Activated CD4-positive, CD25-positive, alpha-beta regulatory T cell treated with anti-CD3 and anti-CD28 coated beads, Interleukin-2, amount 50 U/mL, for 24 hours (primary cell): ENCODE data around the gene OGFOD2.
"Not testable (repeated sequence)": the region's sequence is repeated elsewhere in the genome, so short reads cannot be mapped to it uniquely, and the experiment has no call there.

Experiments used
- ATAC-seq, 2 donors: fragments of 150-1000 bp; cut with Tn5 transposase; one replicate each; pipeline ENCODE4 v1.10.0; 2021; ENCODE audit warnings: mild to moderate bottlenecking in 1 of 2, moderate library complexity in 1 of 2

Gene OGFOD2

DNA sequence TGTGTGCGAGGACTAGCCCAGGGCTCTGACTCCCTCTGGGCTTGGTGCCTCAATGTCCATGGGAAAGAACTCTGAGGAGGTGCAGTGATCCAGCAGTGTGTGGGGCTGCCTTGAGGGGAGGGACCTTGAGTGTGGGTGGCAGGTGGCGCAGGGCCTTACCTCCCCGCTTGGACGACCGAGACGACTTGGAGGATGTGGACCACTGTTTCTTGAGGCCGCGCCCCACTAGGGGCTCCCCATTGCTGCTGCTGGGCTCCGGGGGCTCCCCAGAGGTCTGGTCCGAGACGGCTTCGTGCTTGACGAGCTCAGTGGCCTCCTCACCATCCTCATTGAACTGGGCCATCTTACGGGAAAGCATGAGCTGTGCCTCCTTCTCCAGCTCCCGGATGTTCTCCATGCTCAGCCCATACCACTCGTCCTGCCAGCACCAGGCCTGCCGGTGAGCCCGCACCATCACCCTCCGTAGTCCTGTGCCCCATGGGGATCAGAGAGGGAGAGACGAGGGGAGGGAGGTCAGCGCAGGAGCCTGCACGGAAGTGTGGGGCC, 30.1 kb downstream of the OGFOD2 start:
- no peak for ATAC-seq

DNA sequence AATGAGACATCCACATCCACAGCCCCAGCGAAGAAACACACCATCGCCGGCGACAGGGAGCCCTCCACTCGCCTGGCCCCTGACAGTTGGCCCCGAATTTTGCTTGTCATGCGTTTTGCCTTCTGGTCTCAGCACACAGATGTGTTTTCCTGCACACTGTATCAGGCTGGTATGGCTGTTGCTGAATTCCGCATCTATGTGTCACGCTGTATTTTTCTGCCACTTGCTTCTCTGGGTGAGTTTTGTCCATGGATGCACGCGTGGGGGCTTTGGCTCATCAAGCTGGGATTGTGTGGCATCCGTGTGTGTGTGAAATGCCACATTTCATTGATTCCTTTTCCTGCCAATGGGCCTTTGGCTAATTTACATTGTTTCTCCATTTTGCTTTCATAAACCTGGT, 31.9 kb downstream of the OGFOD2 start:
- ATAC-seq: no peak

- ATAC-seq: no peak
Observed at GRCh38 chr12:123010110-123010509, 35.1 kb downstream of the OGFOD2 start.

GRCh38 chr12:123010681-123011080, 35.6 kb downstream of the OGFOD2 start:
- no peak for ATAC-seq

- ATAC-seq: no peak
Observed at GRCh38 chr12:123011701-123012100, 36.7 kb downstream of the OGFOD2 start.

DNA sequence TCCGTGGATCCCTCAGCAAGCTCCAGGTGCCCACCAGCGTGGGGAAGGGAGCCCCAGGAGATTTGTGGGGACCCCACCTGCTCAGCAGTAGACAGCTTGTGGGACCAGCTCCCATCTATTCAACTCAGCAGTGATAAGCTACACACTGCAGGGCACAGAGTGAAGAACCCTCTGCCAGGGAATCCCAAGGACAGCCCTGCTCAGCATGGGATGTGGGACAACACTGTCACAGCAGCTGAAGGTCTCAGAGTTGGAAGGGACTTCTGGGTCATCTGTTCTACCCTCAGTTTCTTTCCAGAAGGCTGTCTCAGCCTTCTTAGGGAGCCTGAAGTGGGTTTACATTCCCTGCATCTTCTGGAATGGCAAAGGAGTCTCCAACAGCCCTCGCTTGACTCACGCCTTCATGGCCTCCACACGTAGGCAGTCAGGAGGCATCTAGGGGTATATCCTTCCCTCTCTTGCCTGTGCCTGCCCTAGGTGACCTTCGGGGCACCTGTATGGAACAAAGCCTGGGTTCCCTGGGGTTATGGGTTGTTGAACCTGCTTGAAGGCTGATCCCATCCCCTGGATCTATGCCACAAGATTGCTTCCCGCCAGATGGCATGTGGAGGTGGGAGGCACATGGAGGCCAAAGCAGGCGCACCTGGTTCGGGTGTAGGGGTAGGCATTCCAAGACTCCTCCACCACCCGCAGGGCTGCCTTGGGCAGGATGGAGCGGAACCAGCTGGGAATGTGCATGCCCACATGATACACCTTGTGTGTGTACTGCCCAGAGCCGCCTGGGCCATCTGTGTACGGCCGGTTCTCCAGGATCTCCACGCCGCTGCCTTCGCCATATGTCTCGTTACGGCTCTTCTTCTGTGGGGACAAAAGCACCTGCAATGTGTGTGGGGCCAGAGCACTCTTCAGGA, 38.4 kb downstream of the OGFOD2 start:
- no peak for ATAC-seq

GRCh38 chr12:123014473-123014872, 39.4 kb downstream of the OGFOD2 start:
- not testable (repeated sequence) for ATAC-seq

DNA sequence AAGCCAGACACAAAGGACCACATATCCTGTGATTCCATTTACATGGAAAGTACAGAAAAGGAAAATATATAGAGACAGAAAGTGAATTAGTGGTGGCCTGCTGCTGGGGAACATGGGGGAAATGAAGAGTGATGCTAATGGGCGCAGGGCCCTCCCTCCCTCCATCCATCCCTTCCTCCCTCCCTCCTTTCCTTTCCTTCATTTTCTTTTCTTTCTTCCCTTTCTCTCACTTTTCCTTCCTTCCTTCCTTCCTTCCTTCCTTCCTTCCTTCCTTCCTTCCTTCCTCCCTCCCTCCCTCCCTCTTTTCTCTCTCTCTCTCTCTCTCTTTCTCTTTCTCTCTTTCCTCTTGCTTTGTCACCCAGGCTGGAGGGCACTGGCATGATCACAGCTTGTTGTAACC, 42.7 kb downstream of the OGFOD2 start:
- ATAC-seq: no peak

DNA sequence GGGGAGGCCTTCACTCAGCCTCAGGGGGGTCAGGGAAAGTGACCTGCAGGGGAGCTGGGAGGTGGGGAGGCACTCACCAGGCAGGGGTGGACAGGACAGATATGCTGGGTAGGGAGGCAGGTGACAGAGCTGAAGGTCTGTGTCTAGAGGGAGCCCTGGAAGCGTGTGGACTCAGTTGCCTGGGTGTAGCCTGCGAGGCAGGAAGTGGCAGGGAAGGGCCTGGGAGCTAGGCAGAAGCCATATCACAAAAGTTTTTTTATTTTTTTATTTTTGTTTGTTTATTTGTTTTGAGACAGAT, 44.7 kb downstream of the OGFOD2 start:
- ATAC-seq: no peak

DNA sequence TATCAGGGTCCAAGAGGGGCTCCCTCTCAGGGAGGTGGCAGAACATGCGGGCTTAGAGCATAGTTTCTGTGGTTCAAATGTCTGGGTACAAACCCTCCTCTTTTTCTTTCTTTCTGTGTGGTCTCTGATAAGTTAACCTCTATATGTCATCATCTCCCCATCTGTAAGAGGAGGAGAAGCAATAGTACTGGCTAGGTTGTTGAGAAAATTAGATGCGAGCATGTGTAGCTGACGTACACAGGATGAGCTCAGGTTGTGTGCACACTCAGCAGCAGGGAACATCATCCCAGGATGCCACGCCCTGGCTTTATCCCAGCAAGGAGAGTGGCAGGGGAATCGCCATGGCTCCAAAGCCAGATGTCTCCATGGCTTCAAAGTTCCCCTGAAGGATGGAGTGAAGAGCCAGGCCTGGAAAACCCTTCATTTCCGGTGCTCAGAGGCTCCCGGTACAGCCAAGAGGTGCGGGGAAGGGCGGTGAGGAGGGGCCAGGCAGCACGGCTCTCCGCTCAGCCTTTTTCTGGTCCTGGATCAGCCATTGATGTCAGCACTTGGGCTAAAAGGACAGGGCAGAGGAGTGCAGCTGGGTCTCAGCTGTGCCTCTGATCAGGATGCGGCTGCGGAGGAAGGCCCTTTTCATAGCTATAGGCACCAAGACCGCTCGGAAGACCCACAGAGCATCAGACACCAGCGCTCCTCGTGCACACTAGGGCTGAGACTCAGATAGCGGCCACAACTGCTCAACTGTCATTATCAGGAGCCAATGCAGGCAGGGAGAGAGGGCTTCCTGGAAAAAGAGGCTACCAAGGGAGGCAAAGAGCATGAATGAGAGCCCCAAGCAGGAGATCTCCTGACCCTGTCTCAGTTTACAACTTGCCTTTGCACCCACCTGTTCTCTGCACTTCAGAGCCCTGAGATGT, 46.9 kb downstream of the OGFOD2 start:
- no peak for ATAC-seq

DNA sequence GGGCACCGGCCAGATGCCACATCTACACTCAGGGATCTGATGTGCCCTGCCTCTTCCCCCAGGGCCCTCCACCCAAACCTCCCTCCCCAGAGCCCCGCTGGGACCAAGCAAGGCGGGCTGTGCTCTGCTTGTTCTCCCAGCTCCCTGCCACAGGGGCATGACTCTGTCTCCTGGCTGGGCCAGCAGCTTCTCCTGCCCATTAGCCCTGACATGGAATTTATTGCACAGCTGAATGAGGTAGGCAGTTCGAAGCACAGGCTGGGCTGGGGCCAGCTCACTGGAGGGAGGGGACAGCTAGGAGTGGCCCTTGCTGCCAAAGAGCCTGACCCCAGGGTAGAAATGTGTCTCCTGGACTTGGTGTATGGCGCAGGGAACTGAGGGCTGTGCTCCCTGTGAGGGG, 47.8 kb downstream of the OGFOD2 start:
- no peak for ATAC-seq

DNA sequence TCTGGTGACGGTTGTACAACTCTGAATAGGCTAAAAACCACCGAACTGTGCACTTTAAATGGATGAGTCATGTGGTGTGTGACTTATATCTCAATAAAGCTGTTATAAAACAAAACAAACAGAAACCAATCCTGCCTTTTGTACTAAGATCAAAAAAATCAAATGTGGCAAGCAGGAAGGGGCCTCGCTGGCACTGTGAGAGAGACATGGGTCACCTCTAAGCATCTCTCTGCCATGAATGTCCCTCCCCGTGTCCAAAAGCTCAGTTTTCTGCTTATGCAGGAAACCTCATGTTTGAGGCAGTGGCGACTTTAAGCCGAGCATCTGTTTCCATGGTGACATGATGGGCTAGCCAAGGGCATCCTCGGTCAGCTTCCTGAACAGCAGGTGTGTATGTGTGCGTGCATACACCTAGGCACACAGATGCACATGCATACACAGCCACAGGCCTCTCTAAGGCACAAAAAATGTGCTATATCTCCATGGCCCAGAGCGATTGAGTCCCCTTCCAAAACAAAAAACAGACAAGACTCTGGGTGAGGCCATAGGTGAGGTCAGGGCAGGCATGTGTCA, 49.9 kb downstream of the OGFOD2 start:
- peak; percentile 94 to 96 for ATAC-seq

DNA sequence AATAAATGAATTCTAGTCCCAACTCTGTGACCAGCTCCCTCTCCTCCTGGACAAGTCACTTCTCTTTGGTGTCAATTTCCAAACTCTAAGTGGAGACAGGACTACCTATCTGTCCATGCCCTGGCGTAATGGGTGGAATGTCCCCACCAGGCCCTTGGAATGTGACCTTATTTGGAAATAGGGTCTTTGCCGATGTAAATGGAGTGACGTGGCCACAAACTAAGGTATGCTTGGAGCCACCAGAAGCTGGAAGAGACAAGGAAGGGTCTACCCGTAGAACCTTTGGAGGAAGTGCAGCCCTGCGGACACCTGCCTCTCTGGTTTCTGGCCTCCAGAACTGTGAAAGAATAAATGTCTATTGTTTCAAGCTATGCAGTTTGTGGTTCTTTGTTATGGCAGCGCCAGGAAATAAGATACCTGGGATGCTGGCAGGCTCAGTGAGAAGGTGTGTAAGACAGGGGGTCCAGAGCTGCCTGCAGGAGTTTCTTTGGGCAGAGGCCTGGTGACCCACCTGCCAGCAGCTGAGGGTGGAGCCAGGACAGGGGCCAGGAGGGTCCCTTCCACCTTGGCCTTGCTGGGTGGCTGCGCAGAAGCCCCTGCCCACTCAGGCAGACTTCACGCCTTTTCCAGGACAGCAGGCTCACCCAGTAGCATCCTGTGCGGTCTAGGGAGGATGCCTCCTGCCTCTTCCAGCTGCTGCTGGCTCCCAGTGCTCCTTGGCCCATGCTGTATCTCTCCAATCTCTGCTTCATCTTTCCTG, 51.2 kb downstream of the OGFOD2 start:
- no peak for ATAC-seq

GRCh38 chr12:123027726-123028445, 52.8 kb downstream of the OGFOD2 start:
- ATAC-seq: no peak

- no peak for ATAC-seq
Observed at GRCh38 chr12:123028475-123028874, 53.4 kb downstream of the OGFOD2 start.

DNA sequence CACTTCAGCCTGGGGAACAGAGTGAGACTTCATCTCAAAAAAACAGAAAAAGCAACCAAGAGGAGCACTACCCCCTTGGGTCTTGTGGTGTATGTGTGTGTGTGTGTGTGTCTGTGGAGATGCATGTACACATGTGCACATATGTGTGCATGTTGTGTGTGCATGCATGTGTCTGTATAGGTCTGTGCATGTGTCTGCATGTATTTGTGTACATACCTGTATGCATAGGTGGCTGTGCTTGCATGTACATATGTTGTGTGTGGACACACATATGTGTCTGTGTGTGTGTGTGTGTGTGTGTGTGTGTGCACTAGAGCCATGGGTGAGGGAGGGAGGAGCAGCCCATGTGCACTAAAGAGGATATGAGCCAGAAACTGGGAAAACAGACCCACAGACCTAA, 54.5 kb downstream of the OGFOD2 start:
- no peak for ATAC-seq
